ENCODE measurements around the gene SND1. TPM values are rescaled to one million over a fixed set of nuclear protein-coding genes. Genes with fewer than 3 reads are reported as not detected.

SND1 gene
- total and polyA plus RNA-seq, 2 donors (not counting 3 experiments of a cell fraction or from before 2014, with no cell fraction given) = 116 to 249 TPM

DNA sequence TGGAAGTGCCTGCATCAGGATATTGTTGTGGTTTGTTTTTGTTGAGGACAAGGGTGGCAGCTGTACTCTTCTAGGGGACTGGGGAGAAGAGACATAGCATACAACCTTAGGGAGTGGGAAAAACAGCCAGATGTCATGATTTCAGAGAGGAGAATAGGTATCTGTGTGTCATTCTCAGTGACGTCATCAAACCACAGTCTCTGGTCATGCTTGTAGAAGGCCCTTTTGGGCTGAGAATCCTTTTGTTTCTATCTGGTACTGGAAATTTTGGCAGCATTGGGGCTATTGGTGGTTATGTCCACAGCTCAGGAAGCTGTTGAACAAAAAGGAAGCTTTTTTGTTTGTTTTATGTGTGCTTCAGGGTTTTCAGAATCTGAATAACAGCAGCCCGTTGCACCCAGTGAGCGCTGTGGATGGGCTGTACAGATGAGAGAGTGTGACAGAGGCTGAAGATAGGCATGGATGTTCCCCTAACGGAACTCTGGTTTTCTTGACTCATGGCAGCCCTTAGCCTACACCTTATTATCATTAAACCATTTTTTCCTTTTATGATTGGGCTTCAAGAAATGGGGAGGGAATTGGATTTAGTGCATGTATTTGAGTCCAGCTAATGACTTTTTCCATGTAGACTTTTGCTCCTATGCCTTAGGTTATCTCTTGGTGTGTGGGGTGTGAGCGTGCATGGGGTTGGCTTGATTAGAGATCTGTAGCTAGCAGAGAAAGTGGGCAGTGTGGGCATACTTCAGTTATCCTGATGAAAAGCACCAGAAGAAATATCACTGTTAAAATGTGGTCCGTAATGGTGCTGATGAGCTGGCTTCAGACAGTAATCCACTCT is 65.7 kb downstream of the SND1 start:
- H3K27me3 ChIP-seq (ENCODE audit: control insufficient read depth in 2 of 2, insufficient read depth in 2 of 2, low read length in 2 of 2) = no peaks in the 10 kb centered on the region
- no TSS peak for BruUV-seq (replicated peaks)
- H3K36me3 ChIP-seq (ENCODE audit: control insufficient read depth in 2 of 2, extremely low read depth in 1 of 2, insufficient read depth in 2 of 2, low read length in 2 of 2) = peaks cover 0 to 9% of the 10 kb centered on the region in 2 experiments
- TF ChIP-seq MYC (IDR thresholded peaks at IDR 0.05; ENCODE audit: low read depth, low read length) (no peak), EZH2 (IDR thresholded peaks at IDR 0.05; ENCODE audit: borderline replicate concordance, low read depth, low read length, severe bottlenecking) (no peak), FOS (IDR thresholded peaks at IDR 0.05; ENCODE audit: borderline replicate concordance, insufficient read depth, low read length) (no peak), POLR2A (IDR thresholded peaks at IDR 0.05; ENCODE audit: low read depth, low read length) (no peak), JUN (IDR thresholded peaks at IDR 0.05; ENCODE audit: borderline replicate concordance, insufficient read depth, insufficient read length, low read depth) (no peak), GATA2 (IDR thresholded peaks at IDR 0.05; ENCODE audit: insufficient read depth, insufficient read length, low read depth, low read length) (no peak), POLR2AphosphoS5 (IDR thresholded peaks at IDR 0.05; ENCODE audit: insufficient read depth, low read depth, low read length) (no peak)
- TF ChIP-seq, protein P1, sequence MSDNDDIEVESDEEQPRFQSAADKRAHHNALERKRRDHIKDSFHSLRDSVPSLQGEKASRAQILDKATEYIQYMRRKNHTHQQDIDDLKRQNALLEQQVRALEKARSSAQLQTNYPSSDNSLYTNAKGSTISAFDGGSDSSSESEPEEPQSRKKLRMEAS (IDR thresholded peaks at IDR 0.05; ENCODE audit: insufficient read depth, insufficient read length) = no peak
- TF ChIP-seq, protein P2, sequence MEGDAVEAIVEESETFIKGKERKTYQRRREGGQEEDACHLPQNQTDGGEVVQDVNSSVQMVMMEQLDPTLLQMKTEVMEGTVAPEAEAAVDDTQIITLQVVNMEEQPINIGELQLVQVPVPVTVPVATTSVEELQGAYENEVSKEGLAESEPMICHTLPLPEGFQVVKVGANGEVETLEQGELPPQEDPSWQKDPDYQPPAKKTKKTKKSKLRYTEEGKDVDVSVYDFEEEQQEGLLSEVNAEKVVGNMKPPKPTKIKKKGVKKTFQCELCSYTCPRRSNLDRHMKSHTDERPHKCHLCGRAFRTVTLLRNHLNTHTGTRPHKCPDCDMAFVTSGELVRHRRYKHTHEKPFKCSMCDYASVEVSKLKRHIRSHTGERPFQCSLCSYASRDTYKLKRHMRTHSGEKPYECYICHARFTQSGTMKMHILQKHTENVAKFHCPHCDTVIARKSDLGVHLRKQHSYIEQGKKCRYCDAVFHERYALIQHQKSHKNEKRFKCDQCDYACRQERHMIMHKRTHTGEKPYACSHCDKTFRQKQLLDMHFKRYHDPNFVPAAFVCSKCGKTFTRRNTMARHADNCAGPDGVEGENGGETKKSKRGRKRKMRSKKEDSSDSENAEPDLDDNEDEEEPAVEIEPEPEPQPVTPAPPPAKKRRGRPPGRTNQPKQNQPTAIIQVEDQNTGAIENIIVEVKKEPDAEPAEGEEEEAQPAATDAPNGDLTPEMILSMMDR (IDR thresholded peaks at IDR 0.05; ENCODE audit: extremely low read depth in 1 of 2, insufficient read depth in 1 of 2, low read depth in 1 of 2, low read length in 2 of 2) = no peak
- H3K9me1 ChIP-seq (replicated peaks; ENCODE audit: control insufficient read depth, extremely low read depth, insufficient read depth, low read length) = no peaks in the 10 kb centered on the region
- H3K9ac ChIP-seq (replicated peaks; ENCODE audit: extremely low read depth, insufficient read depth, low read length) = no peak overlapping the region
- CTCF ChIA-PET = interaction anchor here (1.4 to 3.2 kb wide), 3 partner anchors 9 to 492 kb away, joined by 3 to 22 read pairs (median 15); no protein-coding TSS in a partner anchor
- intact Hi-C loops (cut with micrococcal nuclease) = no loop called here
- POLR2A ChIA-PET = no interaction called here
- H3K9me3 ChIP-seq (replicated peaks; ENCODE audit: control insufficient read depth, insufficient read depth, low read length) = no peaks in the 10 kb centered on the region
- no peak overlapping the region for H3K27ac ChIP-seq (ENCODE audit: insufficient read depth, low read depth, low read length)
- H2AFZ ChIP-seq (ENCODE audit: low read depth, low read length) = no peak overlapping the region
- no peak overlapping the region for H3K4me3 ChIP-seq (replicated peaks in 1 of 3; ENCODE audit: insufficient read depth in 1 of 3, low read depth in 1 of 3, low read length in 3 of 3)
- H3K4me1 ChIP-seq (ENCODE audit: control insufficient read depth, extremely low read depth, insufficient read depth, low read length) = peaks cover 3% of the 10 kb centered on the region
- dilution Hi-C loops (cut with MboI; ENCODE audit: extremely low pct_ligation_motif_present, low sequenced_read_pairs) = loop anchor here (25.0 kb wide), 1 partner anchor 495 kb away; no protein-coding TSS in a partner anchor
- H3K4me2 ChIP-seq (ENCODE audit: insufficient read depth, low read length) = no peak overlapping the region
- DNase-seq (ENCODE audit: low read depth, low spot score) = no peak
- H4K20me1 ChIP-seq (replicated peaks; ENCODE audit: control insufficient read depth, extremely low read depth, insufficient read depth, low read length) = peaks cover 6% of the 10 kb centered on the region
- H3K79me2 ChIP-seq (ENCODE audit: control insufficient read depth, insufficient read depth, low read length) = peaks cover 66% of the 10 kb centered on the region
- FAIRE-seq = no peak

All from endothelial cell of umbilical vein (primary cell).